Inflammatory macrophage (primary cell): ENCODE measurements around the gene ARFGAP2.
"Not testable (repeated sequence)": the region's sequence is repeated elsewhere in the genome, so short reads cannot be mapped to it uniquely, and the experiment has no call there.

Experiments used
- DNase-seq, 2 donors: peaks; one replicate each; pipeline ENCODE4 v3.0.0-alpha.2; 2020 to 2022
- total RNA-seq, 18 experiments: gene quantifications; one replicate each; lab custom pipeline; 2026; ENCODE audit warnings: mixed read lengths in 6 of 18, inconsistent platforms in 2 of 18; lab: John Stamatoyannopoulos, UW

Gene ARFGAP2
- total RNA-seq = 41.2 to 119 (median 81.9) reads per million in 18 experiments

DNA sequence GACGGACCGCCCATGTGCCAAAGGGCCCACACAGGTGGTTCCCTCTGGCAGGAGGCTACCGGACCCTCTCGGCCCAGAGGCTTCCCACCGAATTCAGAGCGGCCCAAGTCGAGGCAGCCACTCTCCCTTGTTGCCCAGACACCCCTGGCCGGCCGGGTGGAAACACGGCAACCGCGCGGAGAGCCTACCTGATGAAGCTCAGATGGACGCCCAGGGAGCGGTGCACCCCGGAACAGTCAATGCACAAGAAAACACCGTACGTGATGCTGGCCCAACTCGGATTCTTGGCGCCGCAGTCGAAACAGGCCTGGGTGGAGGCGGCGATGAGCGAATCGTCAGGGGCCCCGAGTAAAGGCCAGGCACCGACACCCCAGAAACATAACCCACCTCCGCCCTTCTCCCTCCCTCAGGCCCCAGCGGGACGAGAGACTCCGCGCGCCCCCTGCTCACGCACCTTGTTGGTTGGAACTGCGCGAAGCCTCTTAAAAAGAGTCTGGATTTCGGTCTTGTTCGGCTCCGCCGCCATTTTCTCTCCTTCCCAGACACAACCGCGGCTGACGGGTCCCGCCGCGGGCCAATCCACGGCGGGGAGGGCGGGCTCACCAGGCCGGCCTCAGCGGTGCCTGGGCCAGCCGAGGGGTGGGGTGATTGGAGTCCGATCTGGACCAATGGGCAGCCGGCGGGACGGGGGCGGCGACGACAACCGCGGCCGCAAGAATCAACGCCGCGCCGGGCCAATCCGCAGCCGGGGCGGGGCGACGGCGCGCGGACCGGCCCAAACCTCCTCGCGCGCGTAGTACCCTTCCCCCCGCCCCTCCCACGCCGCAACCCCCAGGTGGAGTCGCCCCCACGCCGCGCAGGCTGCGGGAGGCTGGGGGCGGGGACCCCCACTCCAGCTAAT, at the start of gene ARFGAP2:
Gene ARFGAP2, minus strand, starts transcription at position 552 of the 901 bp plus-strand sequence. Its CDS starts 26 bp downstream, at position 526.
- DNase-seq = peak; percentile 97 to 98

GRCh38 chr11:47225552-47226400, 49.1 kb upstream of the ARFGAP2 start:
- DNase-seq = peak; percentile 24 to 50

GRCh38 chr11:47222696-47223095, 46.0 kb upstream of the ARFGAP2 start:
- no peak for DNase-seq

- no peak for DNase-seq
These were observed 43.7 kb upstream of the ARFGAP2 start for GRCh38 chr11:47220401-47220821.

GRCh38 chr11:47216121-47216798, 39.6 kb upstream of the ARFGAP2 start:
- peak in 1 of 2 donors; percentile 24 for DNase-seq

GRCh38 chr11:47215366-47215910, 38.8 kb upstream of the ARFGAP2 start:
- DNase-seq = no peak

- DNase-seq = peak; percentile 93 to 94
These were observed 37.4 kb upstream of the ARFGAP2 start for GRCh38 chr11:47213950-47214565.

- DNase-seq = no peak
These were observed 36.3 kb upstream of the ARFGAP2 start for GRCh38 chr11:47212938-47213337.

DNA sequence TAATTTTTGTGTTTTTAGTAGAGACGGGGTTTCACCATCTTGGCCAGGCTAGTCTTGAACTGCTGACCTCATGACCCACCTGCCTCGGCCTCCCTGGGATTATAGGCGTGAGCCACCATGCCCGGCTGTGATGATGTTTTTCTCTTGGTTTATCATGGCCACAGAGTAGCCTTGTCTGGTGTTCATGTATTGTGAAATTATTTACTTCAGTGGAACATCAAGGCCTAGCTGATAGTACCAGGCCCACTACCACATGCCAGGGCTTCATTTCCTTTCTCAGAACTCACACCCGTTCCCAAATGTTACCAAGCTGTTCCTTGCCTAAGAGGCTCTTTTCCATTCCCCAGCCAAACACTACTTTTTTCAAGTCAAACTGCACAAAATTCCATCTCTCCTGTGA, 31.9 kb upstream of the ARFGAP2 start:
- DNase-seq = no peak

- not testable (repeated sequence) for DNase-seq
These were observed 31.4 kb upstream of the ARFGAP2 start for GRCh38 chr11:47208008-47208552.

GRCh38 chr11:47207459-47207858, 30.8 kb upstream of the ARFGAP2 start:
- DNase-seq = no peak

DNA sequence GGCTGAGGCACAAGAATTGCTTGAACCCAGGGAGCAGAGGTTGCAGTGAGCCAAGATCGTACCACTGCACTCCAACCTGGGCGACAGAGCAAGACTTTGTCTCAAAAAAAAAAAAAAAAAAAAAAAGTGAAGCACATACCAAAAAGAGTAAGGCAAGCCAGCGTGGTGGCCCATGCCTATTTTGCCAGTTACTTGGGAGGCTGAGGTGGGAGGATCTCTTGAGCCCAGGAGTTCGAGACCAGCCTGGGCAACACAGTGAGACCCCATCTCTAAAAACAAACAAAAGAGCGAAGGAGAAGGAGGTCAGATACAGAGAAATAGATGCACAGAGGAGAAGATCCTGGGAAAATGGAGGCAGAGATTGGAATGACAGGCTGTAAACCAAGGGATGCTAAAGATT, 29.9 kb upstream of the ARFGAP2 start:
- DNase-seq = not testable (repeated sequence)

- DNase-seq = peak in 1 of 2 donors; percentile 18
These were observed 27.9 kb upstream of the ARFGAP2 start for GRCh38 chr11:47204637-47204989.

GRCh38 chr11:47202576-47202975, 25.9 kb upstream of the ARFGAP2 start:
- DNase-seq = no peak

GRCh38 chr11:47201015-47201414, 24.3 kb upstream of the ARFGAP2 start:
- no peak for DNase-seq

DNA sequence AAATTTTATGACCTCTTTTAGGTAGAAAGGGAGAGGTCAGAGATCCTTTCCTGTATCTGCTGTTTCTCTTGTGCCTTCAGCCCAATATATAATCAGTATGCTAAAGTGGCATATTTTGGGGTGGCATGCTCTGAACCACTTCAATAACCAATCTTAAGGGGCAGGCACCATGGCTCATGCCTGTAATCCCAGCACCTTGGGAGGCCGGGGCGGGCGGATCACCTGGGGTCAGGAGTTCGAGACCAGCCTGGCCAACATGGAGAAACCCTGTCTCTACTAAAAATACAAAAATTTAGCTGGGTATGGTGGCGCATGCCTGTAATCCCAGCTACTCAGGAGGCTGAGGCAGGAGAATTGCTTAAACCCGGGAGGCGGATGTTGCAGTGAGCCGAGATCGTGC, 21.5 kb upstream of the ARFGAP2 start:
- not testable (repeated sequence) for DNase-seq

GRCh38 chr11:47192111-47192510, 15.4 kb upstream of the ARFGAP2 start:
- DNase-seq = no peak

- not testable (repeated sequence) for DNase-seq
These were observed 14.5 kb upstream of the ARFGAP2 start for GRCh38 chr11:47191137-47191536.

DNA sequence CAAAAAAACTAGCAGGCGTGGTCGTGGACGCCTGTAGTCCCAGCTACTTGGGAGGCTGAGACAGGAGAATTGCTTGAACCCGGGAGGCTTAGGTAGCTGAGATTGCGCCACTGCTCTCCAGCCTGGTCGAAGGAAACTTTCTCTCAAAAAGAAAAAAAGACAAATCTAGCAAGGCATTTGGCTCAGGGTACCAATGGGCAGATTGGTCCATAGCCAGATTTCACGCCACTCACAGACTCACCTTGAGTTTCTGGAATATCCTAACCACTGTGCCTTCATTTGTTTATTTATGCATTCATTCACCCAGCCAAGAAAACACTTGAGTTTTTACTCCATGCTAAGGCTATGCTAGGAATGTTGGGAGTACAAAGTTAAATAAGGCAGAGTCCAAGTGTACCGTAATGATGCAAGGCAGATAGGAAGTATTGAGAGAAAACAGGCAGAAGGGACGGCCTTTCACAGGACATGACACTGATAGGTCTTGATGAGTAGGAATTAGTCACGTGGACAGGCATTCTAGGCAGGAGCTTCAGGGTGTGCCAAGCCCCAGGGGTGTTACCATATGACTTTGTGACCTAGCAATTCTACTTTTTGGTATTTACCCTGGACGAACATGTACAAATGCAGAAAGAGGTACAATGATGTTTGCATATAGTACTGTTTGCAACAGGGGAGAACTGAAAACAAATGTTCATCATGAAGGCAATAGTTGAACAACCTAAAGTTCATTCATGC, 12.6 kb upstream of the ARFGAP2 start:
- no peak for DNase-seq

- DNase-seq = no peak
These were observed 11.6 kb upstream of the ARFGAP2 start for GRCh38 chr11:47188259-47188658.

GRCh38 chr11:47187723-47188122, 11.0 kb upstream of the ARFGAP2 start:
- no peak for DNase-seq
